Lung (tissue), 12 donors: Measurements from ENCODE around the gene NRG3. TPM values are rescaled to one million over a fixed set of nuclear protein-coding genes. Genes with fewer than 3 reads are reported as not detected.

Experiments
- ATAC-seq: fragments of 200-7000 bp; cut with Tn5 transposase; one replicate; pipeline ENCODE4 v1.9.1; 2020; ENCODE audit warnings: moderate number of reproducible peaks; ENCODE audit not compliant: insufficient read depth, low FRiP score
- DNase-seq, 3 donors: peaks; one replicate each; pipeline ENCODE4 v3.0.0-alpha.2; 2013 to 2017
- H3K27ac ChIP-seq, 2 donors: one replicate each; pipeline ENCODE4 v1.5.1; 2013; ENCODE audit warnings: mild to moderate bottlenecking in 2 of 2, moderate library complexity in 2 of 2, control low read depth in 1 of 2, inconsistent platforms in 1 of 2, low read depth in 1 of 2, low read length in 1 of 2
- H3K27me3 ChIP-seq, 3 donors: one replicate each; pipeline ENCODE4 v1.5.1; 2013; ENCODE audit warnings: low read length in 2 of 3; ENCODE audit not compliant: control insufficient read depth in 3 of 3, insufficient read depth in 3 of 3
- H3K36me3 ChIP-seq, 4 donors: one replicate each; pipeline ENCODE4 v1.5.1; 2013; ENCODE audit warnings: low read length in 4 of 4, mild to moderate bottlenecking in 1 of 4, moderate library complexity in 1 of 4; ENCODE audit not compliant: control insufficient read depth in 4 of 4, insufficient read depth in 4 of 4
- H3K4me1 ChIP-seq, 5 donors: one replicate each; pipeline ENCODE4 v1.5.1; 2013; ENCODE audit warnings: low read length in 5 of 5, mild to moderate bottlenecking in 2 of 5, moderate library complexity in 1 of 5; ENCODE audit not compliant: control insufficient read depth in 5 of 5, insufficient read depth in 5 of 5
- H3K4me3 ChIP-seq: one replicate; pipeline ENCODE4 v1.5.1; 2013; ENCODE audit warnings: mild to moderate bottlenecking, control low read depth, moderate library complexity
- H3K9ac ChIP-seq, 2 donors: one replicate each; pipeline ENCODE4 v1.5.1; 2013; ENCODE audit warnings: low read length in 2 of 2, control low read depth in 1 of 2; ENCODE audit not compliant: insufficient read depth in 1 of 2
- H3K9me3 ChIP-seq, 4 donors: one replicate each; pipeline ENCODE4 v1.5.1; 2013; ENCODE audit warnings: low read length in 3 of 4, mild to moderate bottlenecking in 1 of 4, moderate library complexity in 1 of 4; ENCODE audit not compliant: control insufficient read depth in 4 of 4, insufficient read depth in 3 of 4
- WGBS, 2 donors: extraction: QIAGEN DNeasy Blood & Tissue Kit; methylation state at CpG; one replicate each; pipeline ENCODE4 v1.1.7; 2013; 5-methylcytosine and 5-hydroxymethylcytosine counted together
- polyA plus RNA-seq, 2 donors: library from polyadenylated mRNA; stranded (reverse); fragments of 200-250 nt; gene quantifications; one replicate each; pipeline ENCODE4 v1.2.1, GENCODE V29; 2013
- total RNA-seq, 2 donors: library from RNA; depleted of rRNA in 1 of 2; stranded (reverse); fragments of >200 nt in 1 of 2; gene quantifications; one replicate each; pipeline ENCODE4 v1.2.1, GENCODE V29; 2014 to 2021
- TF ChIP-seq, protein P1 (sequence below): IDR thresholded peaks from 2 replicates; pipeline ENCODE4 v1.5.1; 2012; ENCODE audit warnings: mild to moderate bottlenecking; ENCODE audit errors: control extremely low read depth, extremely low read depth
- donor health status: control.
- donor health status: control.
- donor health status: Bipolar disorder and iron deficiency.
- donor health status: healthy.
- donor health status: DM: yes; HTN: yes; CAD: no.

Gene NRG3
- total and polyA plus RNA-seq, 4 donors, result 0.49 to 2.0 (median 0.84) TPM

DNA sequence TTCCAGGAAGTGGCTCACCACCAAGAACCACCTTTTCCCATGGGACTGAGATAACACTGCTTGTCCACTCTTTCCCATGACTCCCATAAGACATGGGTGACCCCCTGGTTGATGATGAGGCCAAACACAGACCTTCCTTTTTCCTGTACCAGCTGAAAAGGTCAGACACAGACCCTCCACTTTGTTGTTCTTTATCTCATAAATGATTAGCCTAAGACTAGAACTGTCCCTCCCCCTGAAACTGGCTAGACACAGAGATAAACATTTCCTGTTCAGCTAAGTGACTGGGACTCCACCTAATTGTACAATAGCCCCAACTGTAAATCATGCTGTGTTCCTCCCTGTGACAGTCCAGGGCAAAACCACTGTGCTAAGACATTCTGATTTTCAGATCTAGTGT, 8.2 kb upstream of the NRG3 start:
- H3K4me1 ChIP-seq, result peaks cover 0 to 4% (median 0%) of the 10 kb centered on the region in 5 donors
- no peak overlapping the region for H3K27ac ChIP-seq
- ATAC-seq (no peak), DNase-seq (peak in 1 of 3 donors; percentile 14)
- no peaks in the 10 kb centered on the region for H3K27me3 ChIP-seq
- H3K9me3 ChIP-seq, result peaks cover 0 to 3% (median 0%) of the 10 kb centered on the region in 4 donors
- no peak overlapping the region for H3K4me3 ChIP-seq
- H3K9ac ChIP-seq, result no peak overlapping the region
- TF ChIP-seq, protein P1, sequence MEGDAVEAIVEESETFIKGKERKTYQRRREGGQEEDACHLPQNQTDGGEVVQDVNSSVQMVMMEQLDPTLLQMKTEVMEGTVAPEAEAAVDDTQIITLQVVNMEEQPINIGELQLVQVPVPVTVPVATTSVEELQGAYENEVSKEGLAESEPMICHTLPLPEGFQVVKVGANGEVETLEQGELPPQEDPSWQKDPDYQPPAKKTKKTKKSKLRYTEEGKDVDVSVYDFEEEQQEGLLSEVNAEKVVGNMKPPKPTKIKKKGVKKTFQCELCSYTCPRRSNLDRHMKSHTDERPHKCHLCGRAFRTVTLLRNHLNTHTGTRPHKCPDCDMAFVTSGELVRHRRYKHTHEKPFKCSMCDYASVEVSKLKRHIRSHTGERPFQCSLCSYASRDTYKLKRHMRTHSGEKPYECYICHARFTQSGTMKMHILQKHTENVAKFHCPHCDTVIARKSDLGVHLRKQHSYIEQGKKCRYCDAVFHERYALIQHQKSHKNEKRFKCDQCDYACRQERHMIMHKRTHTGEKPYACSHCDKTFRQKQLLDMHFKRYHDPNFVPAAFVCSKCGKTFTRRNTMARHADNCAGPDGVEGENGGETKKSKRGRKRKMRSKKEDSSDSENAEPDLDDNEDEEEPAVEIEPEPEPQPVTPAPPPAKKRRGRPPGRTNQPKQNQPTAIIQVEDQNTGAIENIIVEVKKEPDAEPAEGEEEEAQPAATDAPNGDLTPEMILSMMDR, result no peak
- H3K36me3 ChIP-seq, result no peaks in the 10 kb centered on the region

DNA sequence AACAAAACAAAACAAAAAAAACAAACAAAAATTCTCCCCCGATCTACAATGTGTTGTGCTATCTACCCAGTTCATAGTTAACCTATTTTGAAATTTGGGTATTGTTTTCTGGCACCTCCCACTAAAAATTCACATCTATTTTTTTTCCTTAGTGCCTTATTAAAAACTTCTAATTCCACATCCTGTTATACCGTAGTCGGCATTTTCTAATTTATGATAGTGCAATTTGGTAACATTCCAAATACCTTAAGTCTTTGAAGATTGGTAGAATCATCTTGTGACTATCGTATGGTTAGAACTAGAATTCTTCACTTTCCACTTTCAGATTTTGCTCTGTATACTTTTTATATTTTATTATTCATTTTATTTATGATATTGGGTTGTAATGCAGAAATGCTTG, 4.5 kb upstream of the NRG3 start:
- TF ChIP-seq, protein P1, result no peak
- H3K36me3 ChIP-seq, result no peaks in the 10 kb centered on the region
- H3K27me3 ChIP-seq, result peaks cover 0 to 21% (median 15%) of the 10 kb centered on the region in 3 donors
- 83 to 85% methylated on average over 4 of the region's 4 CpGs for whole genome bisulfite sequencing, 2 donors
- no peak overlapping the region for H3K4me3 ChIP-seq
- peaks cover 0 to 7% (median 5%) of the 10 kb centered on the region in 5 donors for H3K4me1 ChIP-seq
- DNase-seq (no peak), ATAC-seq (no peak)
- H3K9me3 ChIP-seq, result peaks cover 0 to 1% (median 0%) of the 10 kb centered on the region in 4 donors
- no peak overlapping the region for H3K9ac ChIP-seq
- no peak overlapping the region for H3K27ac ChIP-seq

DNA sequence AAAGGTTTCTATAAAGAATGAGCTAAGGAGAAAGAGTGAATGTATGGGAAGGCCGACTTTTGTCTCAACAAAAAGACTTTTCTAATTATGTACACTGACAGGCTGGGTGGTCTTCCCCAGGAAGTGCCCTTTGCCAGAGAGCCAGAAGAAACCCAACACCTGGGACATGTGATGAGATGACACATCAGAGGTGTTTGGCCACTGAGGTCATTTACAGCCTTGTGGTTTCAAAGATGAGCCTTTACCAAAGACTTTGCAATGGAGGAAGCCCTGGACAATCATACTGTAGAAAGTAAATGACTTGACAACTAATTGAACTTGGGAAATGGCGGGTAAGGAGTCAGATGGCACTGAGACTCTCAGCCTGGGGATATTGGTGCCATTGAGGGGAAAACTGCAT, 3.4 kb upstream of the NRG3 start:
- ATAC-seq, result no peak

More for the DNA sequence above, 3.4 kb upstream of the NRG3 start:
- TF ChIP-seq, protein P1, result no peak
- no peaks in the 10 kb centered on the region for H3K36me3 ChIP-seq
- H3K9ac ChIP-seq, result no peak overlapping the region
- DNase-seq, result no peak
- H3K27me3 ChIP-seq, result peaks cover 0 to 32% (median 26%) of the 10 kb centered on the region in 3 donors
- H3K9me3 ChIP-seq, result peaks cover 0 to 5% (median 0%) of the 10 kb centered on the region in 4 donors
- no peak overlapping the region for H3K4me3 ChIP-seq
- H3K27ac ChIP-seq, result no peak overlapping the region
- WGBS, 2 donors, result 84 to 90% methylated on average over 2 of the region's 2 CpGs
- H3K4me1 ChIP-seq, result peaks cover 0 to 14% (median 7%) of the 10 kb centered on the region in 5 donors
